ENCODE results near the gene OR2A2. TPM values are rescaled to one million over a fixed set of nuclear protein-coding genes. Genes with fewer than 3 reads are reported as not detected.

OR2A2 gene
- total RNA-seq, 4 donors from 2014 or later = not detected

GRCh38 chr7:144132262-144132661, 22.9 kb downstream of the OR2A2 start:
- H3K9me3 ChIP-seq = no peaks in the 10 kb centered on the region
- no peaks in the 10 kb centered on the region for H3K27me3 ChIP-seq
- intact Hi-C loops (cut with DNase I; ENCODE audit: low total_unique reads) = no loop called here
- TF ChIP-seq CTCF (IDR thresholded peaks at IDR 0.05) = no peak
- TF ChIP-seq POLR2A (IDR thresholded peaks at IDR 0.05) = no peak
- H3K4me1 ChIP-seq = no peaks in the 10 kb centered on the region
- DNase-seq = no peak
- H3K4me3 ChIP-seq = no peak overlapping the region
- H3K36me3 ChIP-seq = no peaks in the 10 kb centered on the region
- no peak overlapping the region for H3K27ac ChIP-seq

- no peaks in the 10 kb centered on the region for H3K9me3 ChIP-seq
- H3K4me3 ChIP-seq = no peak overlapping the region
- intact Hi-C loops (cut with DNase I; ENCODE audit: low total_unique reads) = no loop called here
- H3K27ac ChIP-seq = no peak overlapping the region
- no peaks in the 10 kb centered on the region for H3K36me3 ChIP-seq
- H3K27me3 ChIP-seq = no peaks in the 10 kb centered on the region
- H3K4me1 ChIP-seq = no peaks in the 10 kb centered on the region
- TF ChIP-seq CTCF (IDR thresholded peaks at IDR 0.05) (no peak), POLR2A (IDR thresholded peaks at IDR 0.05) (no peak)
- no peak for DNase-seq
These were observed 23.9 kb downstream of the OR2A2 start for GRCh38 chr7:144133307-144133706.

GRCh38 chr7:144134116-144134515, 24.7 kb downstream of the OR2A2 start:
- no peaks in the 10 kb centered on the region for H3K36me3 ChIP-seq
- no peaks in the 10 kb centered on the region for H3K27me3 ChIP-seq
- no peak for DNase-seq
- H3K9me3 ChIP-seq = no peaks in the 10 kb centered on the region
- no peak overlapping the region for H3K4me3 ChIP-seq
- TF ChIP-seq CTCF (IDR thresholded peaks at IDR 0.05) = no peak
- no peak for TF ChIP-seq POLR2A (IDR thresholded peaks at IDR 0.05)
- intact Hi-C loops (cut with DNase I; ENCODE audit: low total_unique reads) = no loop called here
- H3K4me1 ChIP-seq = no peaks in the 10 kb centered on the region
- no peak overlapping the region for H3K27ac ChIP-seq

GRCh38 chr7:144137501-144137900, 28.1 kb downstream of the OR2A2 start:
- intact Hi-C loops (cut with DNase I; ENCODE audit: low total_unique reads) = no loop called here
- Histone ChIP-seq H3K9me3 (no peaks in the 10 kb centered on the region), H3K27me3 (no peaks in the 10 kb centered on the region), H3K4me3 (no peak overlapping the region), H3K4me1 (no peaks in the 10 kb centered on the region), H3K27ac (no peak overlapping the region), H3K36me3 (no peaks in the 10 kb centered on the region)
- TF ChIP-seq POLR2A (IDR thresholded peaks at IDR 0.05) (no peak), CTCF (IDR thresholded peaks at IDR 0.05) (no peak)
- DNase-seq = no peak

- intact Hi-C loops (cut with DNase I; ENCODE audit: low total_unique reads) = no loop called here
- Histone ChIP-seq H3K27ac (no peak overlapping the region), H3K36me3 (no peaks in the 10 kb centered on the region), H3K4me3 (no peak overlapping the region), H3K9me3 (peaks cover 0 to 3% of the 10 kb centered on the region in 2 donors), H3K4me1 (no peaks in the 10 kb centered on the region), H3K27me3 (no peaks in the 10 kb centered on the region)
- TF ChIP-seq POLR2A (IDR thresholded peaks at IDR 0.05) (no peak), CTCF (IDR thresholded peaks at IDR 0.05) (no peak)
- no peak for DNase-seq
These were observed 32.8 kb downstream of the OR2A2 start for GRCh38 chr7:144142187-144142586.

Measured in uterus (tissue), 4 donors.